SU-DHL-6 (cell line): ENCODE measurements around the gene LPCAT1.

Source experiments
- H2AFZ ChIP-seq: fragments of 200-600 bp; sonication (generic); 2 replicates; pipeline ENCODE4 v1.6.1; 2014; ENCODE audit warnings: low read depth, mild to moderate bottlenecking, moderate library complexity, mixed read lengths, antibody characterized with exemption, low read length; ENCODE audit not compliant: severe bottlenecking
- H3F3A ChIP-seq: fragments of 200-600 bp; shearing (Covaris generic); 2 replicates; pipeline ENCODE4 v1.6.0; 2016; ENCODE audit warnings: antibody characterized with exemption, mild to moderate bottlenecking; ENCODE audit not compliant: insufficient read depth
- H3K27ac ChIP-seq: fragments of 200-600 bp; sonication (generic); 2 replicates; pipeline ENCODE4 v1.5.1; 2016; ENCODE audit warnings: low read depth, mild to moderate bottlenecking, low read length, moderate library complexity, mixed read lengths
- H3K27me3 ChIP-seq: fragments of 200-600 bp; sonication (generic), shearing (Covaris generic); 2 replicates; pipeline ENCODE4 v1.6.0; 2014; ENCODE audit warnings: mild to moderate bottlenecking, low read length
- H3K36me3 ChIP-seq: fragments of 200-600 bp; sonication (generic); 2 replicates; pipeline ENCODE4 v1.6.1; 2014; ENCODE audit warnings: mild to moderate bottlenecking, low read length, mixed read lengths
- H3K4me2 ChIP-seq: fragments of 300-600, 200-600 bp; shearing (Covaris generic), sonication (generic); 2 replicates; pipeline ENCODE4 v1.6.0; 2014; ENCODE audit warnings: low read length, low read depth, mild to moderate bottlenecking; ENCODE audit not compliant: poor library complexity, severe bottlenecking
- H3K4me3 ChIP-seq: fragments of 200-600 bp; sonication (generic); 2 replicates; pipeline ENCODE4 v1.5.1; 2014; ENCODE audit warnings: antibody characterized with exemption, low read length, mild to moderate bottlenecking, mixed read lengths; ENCODE audit not compliant: insufficient read depth, poor library complexity, severe bottlenecking
- H3K79me2 ChIP-seq: fragments of 200-600 bp; sonication (generic); 2 replicates; pipeline ENCODE4 v1.6.1; 2014; ENCODE audit warnings: mild to moderate bottlenecking, low read length, moderate library complexity; ENCODE audit not compliant: insufficient read depth
- H3K9ac ChIP-seq: fragments of 200-600 bp; sonication (generic); 2 replicates; pipeline ENCODE4 v1.7.0; 2014; ENCODE audit warnings: mild to moderate bottlenecking, low read length
- H3K9me2 ChIP-seq: fragments of 200-600 bp; sonication (generic); replicated peaks from 2 replicates; pipeline ENCODE4 v1.6.1; 2014; ENCODE audit warnings: low read length; ENCODE audit not compliant: insufficient read depth
- H3K9me3 ChIP-seq: fragments of 200-600 bp; sonication (generic); 2 replicates; pipeline ENCODE4 v1.6.1; 2014; ENCODE audit warnings: low read length, mixed read lengths; ENCODE audit not compliant: insufficient read depth
- H4K20me1 ChIP-seq: fragments of 200-600 bp; sonication (generic); 2 replicates; pipeline ENCODE4 v1.6.1; 2014; ENCODE audit warnings: low read depth, mild to moderate bottlenecking, antibody characterized with exemption, low read length, moderate library complexity, mixed read lengths
- EZH2phosphoT487 ChIP-seq: fragments of 200-600 bp; sonication (generic), shearing (Covaris generic); conservative IDR thresholded peaks from 2 replicates; pipeline ENCODE4 v1.6.1; 2018; ENCODE audit warnings: mild to moderate bottlenecking, antibody characterized with exemption, low read length, moderate library complexity, mixed read lengths
- TF ChIP-seq, protein P1 (sequence below): fragments of 200-600 bp; sonication (generic); IDR thresholded peaks from one replicate; pipeline ENCODE4 v1.5.1; 2017; ENCODE audit warnings: antibody characterized with exemption, mild to moderate bottlenecking, low read length, moderate library complexity; ENCODE audit not compliant: insufficient read depth, poor library complexity, severe bottlenecking

LPCAT1 gene

DNA sequence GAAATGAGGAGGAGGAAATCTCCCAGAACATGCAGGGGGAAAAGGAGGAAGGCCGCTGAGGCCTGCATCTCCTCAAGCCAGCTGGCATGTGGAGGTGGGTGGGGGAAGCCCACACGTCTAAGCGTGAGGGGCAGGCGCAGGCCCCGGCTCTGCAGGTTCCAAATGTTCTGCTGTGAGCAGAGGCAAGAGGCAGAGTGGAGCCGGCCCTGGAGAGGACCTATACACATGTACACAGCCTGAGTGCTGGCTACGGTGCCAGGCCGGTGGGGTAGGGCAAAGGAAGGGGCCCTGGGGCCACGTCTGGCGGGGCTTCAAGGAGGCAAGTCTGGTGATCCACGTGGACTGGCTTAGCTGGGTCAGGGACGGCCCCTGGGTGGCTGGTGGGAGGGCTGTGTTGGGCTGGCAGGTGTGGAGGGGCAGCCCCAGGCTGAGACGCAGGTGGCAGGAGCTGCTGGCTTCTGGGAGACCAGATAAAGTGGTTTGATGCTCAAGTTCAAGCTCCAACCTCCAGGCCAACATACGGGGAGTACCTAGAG, 26.4 kb downstream of the LPCAT1 start:
- Histone ChIP-seq H3K9ac (peak overlapping the region; percentile 31), H3K79me2 (peaks cover 14% of the 10 kb centered on the region; the same call in 1 of the 2 replicates)

DNA sequence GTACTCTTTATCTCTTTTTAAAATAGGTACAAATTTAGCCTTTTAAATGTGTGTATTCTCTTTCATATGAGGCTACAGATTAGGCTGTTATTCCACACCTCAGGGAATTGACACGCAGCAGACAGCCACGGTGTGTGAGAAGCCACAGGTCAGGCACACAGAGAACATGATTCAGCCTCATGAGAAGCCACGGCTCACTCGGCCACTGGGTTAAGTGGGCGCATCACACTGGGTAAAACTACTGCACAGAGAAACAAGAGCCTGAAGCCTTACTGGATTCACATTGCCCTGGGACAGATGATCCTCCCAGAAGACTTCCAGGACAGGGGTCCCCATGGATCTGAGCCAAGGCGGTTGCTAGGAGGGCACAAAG, 28.2 kb downstream of the LPCAT1 start:
- H3K9ac ChIP-seq = no peak overlapping the region
- H3K36me3 ChIP-seq = 0 out of 2 replicates have a peak, but pooled peaks cover 3% of the 10 kb centered on the region
- no peaks in the 10 kb centered on the region; the same call in 1 of the 2 replicates for H3K79me2 ChIP-seq

More for the DNA sequence above, 26.4 kb downstream of the LPCAT1 start:
- Histone ChIP-seq H3K36me3 (no peaks in the 10 kb centered on the region), H3F3A (peaks cover 17% of the 10 kb centered on the region; the same call in 1 of the 2 replicates), H2AFZ (no peak overlapping the region), H3K9me2 (no peaks in the 10 kb centered on the region), H3K4me3 (no peak overlapping the region), H3K9me3 (no peaks in the 10 kb centered on the region), H4K20me1 (no peaks in the 10 kb centered on the region), H3K27ac (peak overlapping the region; percentile 82), H3K27me3 (no peaks in the 10 kb centered on the region), H3K4me2 (peak overlapping the region; percentile 42)
- TF ChIP-seq, protein P1, sequence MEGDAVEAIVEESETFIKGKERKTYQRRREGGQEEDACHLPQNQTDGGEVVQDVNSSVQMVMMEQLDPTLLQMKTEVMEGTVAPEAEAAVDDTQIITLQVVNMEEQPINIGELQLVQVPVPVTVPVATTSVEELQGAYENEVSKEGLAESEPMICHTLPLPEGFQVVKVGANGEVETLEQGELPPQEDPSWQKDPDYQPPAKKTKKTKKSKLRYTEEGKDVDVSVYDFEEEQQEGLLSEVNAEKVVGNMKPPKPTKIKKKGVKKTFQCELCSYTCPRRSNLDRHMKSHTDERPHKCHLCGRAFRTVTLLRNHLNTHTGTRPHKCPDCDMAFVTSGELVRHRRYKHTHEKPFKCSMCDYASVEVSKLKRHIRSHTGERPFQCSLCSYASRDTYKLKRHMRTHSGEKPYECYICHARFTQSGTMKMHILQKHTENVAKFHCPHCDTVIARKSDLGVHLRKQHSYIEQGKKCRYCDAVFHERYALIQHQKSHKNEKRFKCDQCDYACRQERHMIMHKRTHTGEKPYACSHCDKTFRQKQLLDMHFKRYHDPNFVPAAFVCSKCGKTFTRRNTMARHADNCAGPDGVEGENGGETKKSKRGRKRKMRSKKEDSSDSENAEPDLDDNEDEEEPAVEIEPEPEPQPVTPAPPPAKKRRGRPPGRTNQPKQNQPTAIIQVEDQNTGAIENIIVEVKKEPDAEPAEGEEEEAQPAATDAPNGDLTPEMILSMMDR = no peak
- TF ChIP-seq EZH2phosphoT487 = no peak

DNA sequence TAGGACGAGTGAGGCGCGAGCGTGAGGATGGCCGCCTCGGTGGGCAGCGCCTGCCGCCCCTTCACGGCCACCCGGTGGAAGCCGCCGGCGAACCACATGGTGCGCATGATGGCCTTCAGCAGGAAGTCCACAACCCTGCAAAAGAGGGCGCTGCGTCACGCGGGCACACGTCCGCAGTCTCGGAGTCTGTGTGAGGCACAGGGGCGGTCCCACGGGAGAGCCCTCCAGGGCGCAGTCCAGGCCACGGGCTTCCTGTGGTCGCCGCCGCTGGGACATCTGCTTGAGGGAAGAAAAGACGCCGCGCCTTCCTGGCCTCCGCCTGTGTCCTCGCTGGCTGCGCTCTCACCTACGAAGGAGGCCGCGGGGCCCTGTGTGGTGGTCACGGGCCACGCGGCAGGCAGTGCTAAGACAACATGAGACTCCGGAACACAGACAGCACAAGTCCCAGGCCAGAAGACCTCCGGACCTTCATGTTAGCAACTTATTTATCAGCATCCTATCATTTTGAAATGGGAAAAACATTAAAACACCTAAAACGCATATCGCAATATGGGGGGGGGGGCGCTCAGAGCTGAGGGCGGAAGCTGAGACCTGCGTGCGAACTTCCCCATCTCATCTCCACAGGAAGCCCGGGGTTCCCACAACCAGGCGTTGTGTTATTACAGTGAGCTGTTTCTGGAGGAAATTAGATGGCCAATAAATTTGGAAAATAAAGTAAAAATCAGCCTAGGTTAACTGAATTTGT, 28.8 kb downstream of the LPCAT1 start:
- no peak overlapping the region for H2AFZ ChIP-seq
- H3K36me3 ChIP-seq = 0 out of 2 replicates have a peak, but pooled peaks cover 3% of the 10 kb centered on the region
- TF ChIP-seq, protein P1 = no peak
- no peak for TF ChIP-seq EZH2phosphoT487
- no peak overlapping the region for H3K27ac ChIP-seq
- H3K4me2 ChIP-seq = no peak overlapping the region
- H3K9ac ChIP-seq = no peak overlapping the region
- no peaks in the 10 kb centered on the region for H3K27me3 ChIP-seq
- H3K4me3 ChIP-seq = no peak overlapping the region
- H3K79me2 ChIP-seq = no peaks in the 10 kb centered on the region; the same call in 1 of the 2 replicates
- no peaks in the 10 kb centered on the region for H3K9me2 ChIP-seq
- H3K9me3 ChIP-seq = no peaks in the 10 kb centered on the region
- H4K20me1 ChIP-seq = no peaks in the 10 kb centered on the region
- H3F3A ChIP-seq = peaks cover 17% of the 10 kb centered on the region; the same call in 1 of the 2 replicates

More for the DNA sequence above, 28.2 kb downstream of the LPCAT1 start:
- Histone ChIP-seq H3K4me3 (no peak overlapping the region), H4K20me1 (no peaks in the 10 kb centered on the region), H3K27me3 (no peaks in the 10 kb centered on the region), H2AFZ (no peak overlapping the region), H3F3A (peaks cover 17% of the 10 kb centered on the region; the same call in 1 of the 2 replicates), H3K9me2 (no peaks in the 10 kb centered on the region), H3K27ac (no peak overlapping the region), H3K9me3 (no peaks in the 10 kb centered on the region), H3K4me2 (no peak overlapping the region)
- TF ChIP-seq EZH2phosphoT487 = no peak

DNA sequence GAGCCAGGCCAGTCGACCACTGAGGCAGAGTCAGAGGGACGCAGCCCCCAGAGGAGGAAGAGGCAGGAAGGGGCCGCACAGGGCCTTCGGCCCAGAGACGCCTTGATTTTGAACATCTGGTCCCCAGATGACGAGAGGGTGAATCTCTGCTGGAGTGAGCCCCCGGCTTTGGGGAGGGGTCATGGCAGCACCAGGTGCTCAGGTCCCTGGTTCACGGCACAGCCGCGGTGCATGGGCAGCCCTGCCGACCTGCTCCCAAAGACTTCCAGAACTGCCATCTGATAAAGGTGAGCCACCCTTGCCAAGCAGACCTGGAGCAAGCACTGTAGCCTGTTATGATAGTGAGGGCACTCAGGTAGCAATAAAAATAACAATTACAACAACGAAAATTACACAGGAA, 29.8 kb downstream of the LPCAT1 start:
- TF ChIP-seq, protein P1 = no peak
- no peak for TF ChIP-seq EZH2phosphoT487
- Histone ChIP-seq H3F3A (peaks cover 15% of the 10 kb centered on the region; the same call in 1 of the 2 replicates), H3K9me3 (no peaks in the 10 kb centered on the region), H3K36me3 (0 out of 2 replicates have a peak, but pooled peaks cover 3% of the 10 kb centered on the region), H3K27ac (no peak overlapping the region), H3K79me2 (no peaks in the 10 kb centered on the region; the same call in 1 of the 2 replicates), H2AFZ (no peak overlapping the region), H4K20me1 (no peaks in the 10 kb centered on the region), H3K27me3 (no peaks in the 10 kb centered on the region), H3K4me3 (no peak overlapping the region), H3K4me2 (no peak overlapping the region), H3K9ac (no peak overlapping the region), H3K9me2 (no peaks in the 10 kb centered on the region)
